ENCODE results near the gene AQP7.
A peak's percentile ranks its signal among the peaks of the same experiment; 100 is the strongest.
"Not testable (repeated sequence)": the region's sequence is repeated elsewhere in the genome, so short reads cannot be mapped to it uniquely, and the experiment has no call there.

Gene AQP7

DNA sequence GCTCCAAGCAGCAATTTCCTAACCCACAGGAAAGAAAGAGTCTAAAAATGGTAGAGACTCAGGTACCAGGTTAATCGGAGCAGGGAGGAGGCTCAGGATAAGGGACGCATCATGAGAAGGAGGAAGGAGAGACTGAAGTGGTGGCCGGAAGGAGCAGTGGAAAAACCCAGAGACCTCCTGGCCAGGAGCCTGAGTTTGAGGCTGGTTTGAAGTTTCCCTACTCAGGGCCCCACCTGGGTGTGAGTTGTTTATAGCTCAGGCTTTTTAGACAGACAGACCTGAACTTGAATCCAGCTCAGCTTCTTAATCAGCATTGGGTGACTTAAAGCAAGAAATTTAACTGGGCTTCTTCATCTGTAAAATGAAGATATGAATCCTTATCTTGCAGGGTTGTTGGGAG lies 11.9 kb upstream of the AQP7 start:
- peak in 1 of 3 donors; percentile 9 for DNase-seq
- WGBS (ENCODE audit: insufficient coverage), result 4% methylated on average over 3 of the region's 3 CpGs
- no peaks in the 10 kb centered on the region for H3K36me3 ChIP-seq (ENCODE audit: control insufficient read depth in 4 of 4, insufficient read depth in 4 of 4, low read length in 3 of 4)
- ChIA-PET POLR2A (no interaction called here), CTCF (interaction anchor here (0.9 to 3.9 kb wide), 7 partner anchors 10 to 53 kb away, joined by 3 to 27 read pairs (median 16); partner anchors contain the start of gene AQP3)
- no peak overlapping the region for H3K4me3 ChIP-seq (ENCODE audit: control insufficient read depth in 1 of 7, extremely low read depth in 1 of 7, insufficient read depth in 4 of 7, low read depth in 2 of 7, low read length in 6 of 7)
- H3K4me1 ChIP-seq (ENCODE audit: control extremely low read depth in 1 of 4, control insufficient read depth in 4 of 4, insufficient read depth in 4 of 4, low read length in 3 of 4), result peaks cover 0 to 10% (median 3%) of the 10 kb centered on the region in 4 experiments
- H3K9me3 ChIP-seq (ENCODE audit: control extremely low read depth in 1 of 5, control insufficient read depth in 4 of 5, insufficient read depth in 2 of 5, low read depth in 1 of 5, low read length in 4 of 5), result no peaks in the 10 kb centered on the region
- no peak overlapping the region for H3K27ac ChIP-seq (ENCODE audit: insufficient read depth in 1 of 2, low read depth in 1 of 2, low read length in 2 of 2, poor library complexity in 1 of 2, severe bottlenecking in 2 of 2)
- H3K27me3 ChIP-seq (replicated peaks in 2 of 5; ENCODE audit: control insufficient read depth in 4 of 5, insufficient read depth in 5 of 5, low read length in 4 of 5), result no peaks in the 10 kb centered on the region

DNA sequence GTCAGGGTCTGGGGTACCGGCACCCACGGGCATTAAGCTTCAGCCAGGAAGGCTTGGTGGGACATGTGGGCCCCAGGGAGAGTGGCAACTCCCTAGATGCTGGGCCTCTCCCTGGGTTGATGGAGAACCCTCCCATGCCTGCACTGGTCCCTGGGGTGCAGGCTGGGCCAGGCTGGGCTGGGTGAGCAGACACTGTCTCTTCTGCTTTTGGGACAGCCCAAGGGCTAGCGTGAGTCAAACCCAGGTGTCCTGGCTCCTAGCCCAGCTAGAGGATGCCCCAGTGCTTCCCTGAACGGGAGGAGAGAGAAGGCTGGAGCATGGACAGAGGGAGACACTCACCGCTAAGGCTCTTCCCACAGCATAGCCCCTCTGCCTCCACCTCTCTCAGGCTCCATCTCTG lies 5.7 kb upstream of the AQP7 start:
- no peaks in the 10 kb centered on the region for H3K4me1 ChIP-seq (ENCODE audit: control extremely low read depth in 1 of 4, control insufficient read depth in 4 of 4, insufficient read depth in 4 of 4, low read length in 3 of 4)
- no peak for DNase-seq
- H3K4me3 ChIP-seq (ENCODE audit: control insufficient read depth in 1 of 7, extremely low read depth in 1 of 7, insufficient read depth in 4 of 7, low read depth in 2 of 7, low read length in 6 of 7), result no peak overlapping the region
- H3K27me3 ChIP-seq (replicated peaks in 2 of 5; ENCODE audit: control insufficient read depth in 4 of 5, insufficient read depth in 5 of 5, low read length in 4 of 5), result no peaks in the 10 kb centered on the region
- ChIA-PET POLR2A (no interaction called here), CTCF (interaction anchor here (1.0 to 1.8 kb wide), 3 partner anchors 44 to 59 kb away, joined by 3 to 6 read pairs (median 5); no protein-coding TSS in a partner anchor)
- H3K27ac ChIP-seq (ENCODE audit: insufficient read depth in 1 of 2, low read depth in 1 of 2, low read length in 2 of 2, poor library complexity in 1 of 2, severe bottlenecking in 2 of 2), result no peak overlapping the region
- 96% methylated on average over 3 of the region's 5 CpGs for WGBS (ENCODE audit: insufficient coverage)
- no peaks in the 10 kb centered on the region for H3K9me3 ChIP-seq (ENCODE audit: control extremely low read depth in 1 of 5, control insufficient read depth in 4 of 5, insufficient read depth in 2 of 5, low read depth in 1 of 5, low read length in 4 of 5)
- H3K36me3 ChIP-seq (ENCODE audit: control insufficient read depth in 4 of 4, insufficient read depth in 4 of 4, low read length in 3 of 4), result no peaks in the 10 kb centered on the region

DNA sequence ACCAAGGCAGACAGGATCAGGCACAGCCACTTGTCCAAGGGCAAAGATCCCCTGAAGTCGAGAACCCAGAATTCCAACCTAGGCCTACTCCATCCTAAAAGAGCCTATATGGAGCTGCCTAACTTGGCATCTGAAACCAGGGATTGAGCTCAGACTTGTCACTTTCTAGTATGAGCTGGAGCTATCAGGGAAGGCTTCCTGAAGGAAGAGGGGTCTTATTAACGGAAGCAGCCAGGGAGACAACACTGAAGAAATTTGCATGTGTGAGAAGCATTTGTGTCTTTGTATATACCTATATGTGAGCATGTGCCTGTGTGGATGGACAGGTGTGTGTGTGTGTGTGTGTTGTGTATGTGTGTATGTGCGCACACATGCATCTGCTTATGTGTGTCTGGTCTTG lies 4.7 kb upstream of the AQP7 start:
- no peak overlapping the region for H3K27ac ChIP-seq (ENCODE audit: insufficient read depth in 1 of 2, low read depth in 1 of 2, low read length in 2 of 2, poor library complexity in 1 of 2, severe bottlenecking in 2 of 2)
- ChIA-PET CTCF (interaction anchor here (1.8 kb wide), 1 partner anchor 60 kb away, joined by 5 read pairs; no protein-coding TSS in a partner anchor), POLR2A (interaction anchor here (0.6 kb wide), 1 partner anchor 16 kb away, joined by 5 read pairs; no protein-coding TSS in a partner anchor)
- WGBS (ENCODE audit: insufficient coverage), result 83% methylated on average over 1 of the region's 3 CpGs
- H3K36me3 ChIP-seq (ENCODE audit: control insufficient read depth in 4 of 4, insufficient read depth in 4 of 4, low read length in 3 of 4), result no peaks in the 10 kb centered on the region
- H3K4me1 ChIP-seq (ENCODE audit: control extremely low read depth in 1 of 4, control insufficient read depth in 4 of 4, insufficient read depth in 4 of 4, low read length in 3 of 4), result no peaks in the 10 kb centered on the region
- H3K9me3 ChIP-seq (ENCODE audit: control extremely low read depth in 1 of 5, control insufficient read depth in 4 of 5, insufficient read depth in 2 of 5, low read depth in 1 of 5, low read length in 4 of 5), result no peaks in the 10 kb centered on the region
- DNase-seq, result no peak
- H3K27me3 ChIP-seq (replicated peaks in 2 of 5; ENCODE audit: control insufficient read depth in 4 of 5, insufficient read depth in 5 of 5, low read length in 4 of 5), result no peaks in the 10 kb centered on the region
- no peak overlapping the region for H3K4me3 ChIP-seq (ENCODE audit: control insufficient read depth in 1 of 7, extremely low read depth in 1 of 7, insufficient read depth in 4 of 7, low read depth in 2 of 7, low read length in 6 of 7)

DNA sequence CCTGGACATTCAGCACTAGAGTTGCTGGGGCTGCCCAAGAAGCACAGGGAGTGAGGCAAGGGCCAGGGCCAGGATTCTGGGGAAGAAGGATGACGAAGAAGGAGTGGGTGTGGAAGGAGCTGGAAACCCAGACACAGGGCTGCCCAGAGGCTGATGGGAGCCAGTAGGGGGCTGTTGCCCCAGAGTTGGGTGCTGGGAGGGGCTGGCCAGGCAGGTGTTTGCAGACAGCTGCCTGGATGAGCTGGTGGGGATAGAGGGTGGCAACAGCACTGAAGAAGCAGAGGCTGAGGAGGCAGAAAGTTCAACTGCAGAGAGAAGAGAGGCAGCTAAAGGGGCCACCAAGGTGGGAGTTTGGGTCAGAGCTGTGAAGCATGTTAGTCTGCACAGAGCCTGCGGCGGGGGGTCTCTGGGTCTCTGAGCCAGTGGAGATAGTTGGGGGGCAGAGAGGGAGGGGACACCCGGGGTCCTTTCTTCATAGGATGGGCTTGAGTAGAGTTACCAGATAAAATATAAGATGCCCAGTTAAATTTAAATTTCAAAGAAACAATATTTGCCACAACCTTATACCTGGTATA lies 2.5 kb upstream of the AQP7 start:
- ChIA-PET CTCF (interaction anchor here (1.0 to 4.8 kb wide), 10 partner anchors 9 to 211 kb away, joined by 4 to 40 read pairs (median 6); partner anchors contain the start of gene NOL6), POLR2A (no interaction called here)
- no peaks in the 10 kb centered on the region for H3K9me3 ChIP-seq (ENCODE audit: control extremely low read depth in 1 of 5, control insufficient read depth in 4 of 5, insufficient read depth in 2 of 5, low read depth in 1 of 5, low read length in 4 of 5)
- 88% methylated on average over 1 of the region's 4 CpGs for WGBS (ENCODE audit: insufficient coverage)
- no peak overlapping the region for H3K27ac ChIP-seq (ENCODE audit: insufficient read depth in 1 of 2, low read depth in 1 of 2, low read length in 2 of 2, poor library complexity in 1 of 2, severe bottlenecking in 2 of 2)
- no peaks in the 10 kb centered on the region for H3K36me3 ChIP-seq (ENCODE audit: control insufficient read depth in 4 of 4, insufficient read depth in 4 of 4, low read length in 3 of 4)
- no peaks in the 10 kb centered on the region for H3K4me1 ChIP-seq (ENCODE audit: control extremely low read depth in 1 of 4, control insufficient read depth in 4 of 4, insufficient read depth in 4 of 4, low read length in 3 of 4)
- no peak for DNase-seq
- no peak overlapping the region for H3K4me3 ChIP-seq (ENCODE audit: control insufficient read depth in 1 of 7, extremely low read depth in 1 of 7, insufficient read depth in 4 of 7, low read depth in 2 of 7, low read length in 6 of 7)
- no peaks in the 10 kb centered on the region for H3K27me3 ChIP-seq (replicated peaks in 2 of 5; ENCODE audit: control insufficient read depth in 4 of 5, insufficient read depth in 5 of 5, low read length in 4 of 5)

DNA sequence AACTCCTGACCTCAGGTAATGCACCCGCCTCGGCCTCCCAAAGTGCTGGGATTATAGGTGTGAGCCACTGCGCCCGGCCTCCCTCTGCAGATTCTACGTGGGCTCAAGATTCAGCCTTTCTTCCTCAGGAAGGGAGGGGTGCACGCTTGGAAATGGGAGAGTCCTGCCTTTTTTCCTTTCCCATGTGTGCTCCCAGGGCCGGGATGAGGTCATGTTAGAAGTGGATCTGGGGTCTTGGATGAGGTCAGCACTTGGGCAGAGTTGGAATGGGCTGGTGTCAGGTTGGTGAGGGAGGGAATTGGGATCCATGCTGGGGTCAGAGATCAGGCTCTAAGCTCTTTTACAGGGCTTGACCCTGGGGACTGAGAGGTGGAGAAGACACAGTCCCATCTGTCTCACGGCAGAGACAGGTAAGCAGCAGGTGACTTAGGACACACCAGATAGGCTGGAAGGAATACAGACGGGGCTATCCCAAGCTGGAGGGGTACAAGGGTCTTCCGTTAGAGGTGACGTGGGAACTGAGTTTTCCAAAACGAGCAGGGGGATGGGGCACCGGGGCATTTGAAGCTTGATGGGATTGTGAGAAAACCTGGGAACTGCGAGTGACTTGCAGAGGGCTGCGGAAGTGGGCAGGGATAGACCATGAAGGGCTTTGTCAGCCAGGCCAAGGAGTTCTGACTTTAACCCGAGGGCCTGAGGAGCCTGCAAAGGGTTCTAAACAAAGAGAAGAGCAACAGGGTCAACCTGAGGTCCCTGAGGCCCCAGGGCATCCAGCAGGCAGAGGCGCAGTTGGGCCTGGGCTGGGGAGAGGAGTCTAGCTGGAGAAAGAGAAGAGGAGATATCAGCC lies 1.8 kb upstream of the AQP7 start:
- H3K27me3 ChIP-seq (replicated peaks in 2 of 5; ENCODE audit: control insufficient read depth in 4 of 5, insufficient read depth in 5 of 5, low read length in 4 of 5), result no peaks in the 10 kb centered on the region
- ChIA-PET POLR2A (no interaction called here), CTCF (interaction anchor here (1.0 to 4.8 kb wide), 12 partner anchors 9 to 70 kb away, joined by 3 to 40 read pairs (median 6); partner anchors contain the start of gene NOL6)
- H3K9me3 ChIP-seq (ENCODE audit: control extremely low read depth in 1 of 5, control insufficient read depth in 4 of 5, insufficient read depth in 2 of 5, low read depth in 1 of 5, low read length in 4 of 5), result no peaks in the 10 kb centered on the region
- no peaks in the 10 kb centered on the region for H3K4me1 ChIP-seq (ENCODE audit: control extremely low read depth in 1 of 4, control insufficient read depth in 4 of 4, insufficient read depth in 4 of 4, low read length in 3 of 4)
- H3K4me3 ChIP-seq (ENCODE audit: control insufficient read depth in 1 of 7, extremely low read depth in 1 of 7, insufficient read depth in 4 of 7, low read depth in 2 of 7, low read length in 6 of 7), result no peak overlapping the region
- H3K36me3 ChIP-seq (ENCODE audit: control insufficient read depth in 4 of 4, insufficient read depth in 4 of 4, low read length in 3 of 4), result no peaks in the 10 kb centered on the region
- no peak overlapping the region for H3K27ac ChIP-seq (ENCODE audit: insufficient read depth in 1 of 2, low read depth in 1 of 2, low read length in 2 of 2, poor library complexity in 1 of 2, severe bottlenecking in 2 of 2)
- DNase-seq, result no peak
- WGBS (ENCODE audit: insufficient coverage), result 93% methylated on average over 17 of the region's 17 CpGs

DNA sequence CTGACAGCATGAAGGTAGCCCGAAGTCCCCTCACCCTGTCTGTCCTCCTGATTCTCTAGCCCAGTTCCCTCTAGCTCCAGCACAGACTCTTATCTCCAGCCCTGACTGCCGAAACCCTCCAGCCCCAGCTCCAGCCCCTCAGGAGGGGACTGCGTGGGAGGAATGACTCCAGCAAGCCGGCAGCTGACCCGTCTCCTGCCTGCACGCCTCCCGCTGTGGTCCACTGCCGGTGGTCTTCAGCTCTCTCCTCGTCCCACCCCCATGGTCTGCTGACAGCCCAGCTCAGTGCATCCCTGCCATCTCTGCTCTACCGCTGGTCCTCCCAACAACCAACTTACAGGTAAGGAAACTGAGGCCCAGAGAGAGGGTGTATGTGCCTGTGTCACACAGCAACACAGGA lies 559 bp downstream of the AQP7 start:
- CTCF ChIA-PET, result interaction anchor here (4.8 kb wide), 1 partner anchor 65 kb away, joined by 40 read pairs; no protein-coding TSS in a partner anchor
- WGBS (ENCODE audit: insufficient coverage), result 95% methylated on average over 5 of the region's 10 CpGs

DNA sequence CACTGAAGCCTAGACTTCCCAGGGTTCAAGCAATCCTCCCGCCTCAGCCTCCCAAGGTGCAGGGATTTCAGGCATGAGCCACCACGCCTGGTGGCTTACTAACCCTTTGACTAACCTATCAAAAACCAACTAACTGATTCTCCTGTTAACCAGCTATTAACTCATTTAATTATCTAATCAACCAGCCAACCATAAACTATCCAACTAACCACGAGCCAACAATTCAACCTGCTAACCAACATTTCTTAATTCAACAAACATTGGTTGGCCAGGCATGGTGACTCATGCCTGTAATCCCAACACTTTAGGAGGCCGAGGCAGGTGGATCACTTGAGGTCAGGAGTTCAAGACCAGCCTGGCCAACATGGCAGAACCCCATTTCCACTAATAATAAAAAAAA lies 3.3 kb downstream of the AQP7 start:
- H3K27me3 ChIP-seq (replicated peaks in 2 of 5; ENCODE audit: control insufficient read depth in 4 of 5, insufficient read depth in 5 of 5, low read length in 4 of 5); DNase-seq; H3K4me1 ChIP-seq (ENCODE audit: control extremely low read depth in 1 of 4, control insufficient read depth in 4 of 4, insufficient read depth in 4 of 4, low read length in 3 of 4); H3K36me3 ChIP-seq (ENCODE audit: control insufficient read depth in 4 of 4, insufficient read depth in 4 of 4, low read length in 3 of 4); H3K9me3 ChIP-seq (ENCODE audit: control extremely low read depth in 1 of 5, control insufficient read depth in 4 of 5, insufficient read depth in 2 of 5, low read depth in 1 of 5, low read length in 4 of 5); POLR2A ChIA-PET; H3K4me3 ChIP-seq (ENCODE audit: control insufficient read depth in 1 of 7, extremely low read depth in 1 of 7, insufficient read depth in 4 of 7, low read depth in 2 of 7, low read length in 6 of 7); H3K27ac ChIP-seq (ENCODE audit: insufficient read depth in 1 of 2, low read depth in 1 of 2, low read length in 2 of 2, poor library complexity in 1 of 2, severe bottlenecking in 2 of 2): not testable (repeated sequence)
- WGBS (ENCODE audit: insufficient coverage), result 100% methylated on average over 2 of the region's 4 CpGs
- CTCF ChIA-PET, result interaction anchor here (0.9 to 1.7 kb wide), 4 partner anchors 16 to 49 kb away, joined by 3 to 4 read pairs (median 4); partner anchors contain the start of gene AQP3

More for the DNA sequence above, 559 bp downstream of the AQP7 start:
- H3K9me3 ChIP-seq (ENCODE audit: control extremely low read depth in 1 of 5, control insufficient read depth in 4 of 5, insufficient read depth in 2 of 5, low read depth in 1 of 5, low read length in 4 of 5); DNase-seq; H3K27me3 ChIP-seq (replicated peaks in 2 of 5; ENCODE audit: control insufficient read depth in 4 of 5, insufficient read depth in 5 of 5, low read length in 4 of 5); H3K36me3 ChIP-seq (ENCODE audit: control insufficient read depth in 4 of 4, insufficient read depth in 4 of 4, low read length in 3 of 4); H3K27ac ChIP-seq (ENCODE audit: insufficient read depth in 1 of 2, low read depth in 1 of 2, low read length in 2 of 2, poor library complexity in 1 of 2, severe bottlenecking in 2 of 2); H3K4me1 ChIP-seq (ENCODE audit: control extremely low read depth in 1 of 4, control insufficient read depth in 4 of 4, insufficient read depth in 4 of 4, low read length in 3 of 4); POLR2A ChIA-PET; H3K4me3 ChIP-seq (ENCODE audit: control insufficient read depth in 1 of 7, extremely low read depth in 1 of 7, insufficient read depth in 4 of 7, low read depth in 2 of 7, low read length in 6 of 7): not testable (repeated sequence)
